GM19395 (cell line): ENCODE results near the gene MRPS12.

Source experiments
- ATAC-seq: cut with Tn5 transposase; IDR thresholded peaks from one replicate; pipeline ENCODE4 v1.9.1; 2021; ENCODE audit warnings: mild to moderate bottlenecking, moderate library complexity; ENCODE audit not compliant: unreplicated experiment

MRPS12 gene

GRCh38 chr19:38970664-38971532 lies 40.2 kb downstream of the MRPS12 start:
- no peak for ATAC-seq

GRCh38 chr19:38971672-38972071 lies 40.9 kb downstream of the MRPS12 start:
- no peak for ATAC-seq

GRCh38 chr19:38974624-38975213 lies 44.0 kb downstream of the MRPS12 start:
- no peak for ATAC-seq

- no peak for ATAC-seq
Observed at GRCh38 chr19:38975214-38975860, 44.6 kb downstream of the MRPS12 start, which contains the start of gene FBXO17. Gene FBXO17, minus strand, starts transcription at chr19:38975742. Its CDS starts 25,423 bp downstream, at chr19:38950319.

GRCh38 chr19:38975861-38976271 lies 45.1 kb downstream of the MRPS12 start:
- ATAC-seq = no peak

- peak; percentile 85 for ATAC-seq
Observed at GRCh38 chr19:38977445-38978325, 46.9 kb downstream of the MRPS12 start.

GRCh38 chr19:38978326-38978689 lies 47.6 kb downstream of the MRPS12 start:
- no peak for ATAC-seq

- no peak for ATAC-seq
Observed at GRCh38 chr19:38979812-38980211, 49.1 kb downstream of the MRPS12 start.

- no peak for ATAC-seq
Observed at GRCh38 chr19:38980583-38981374, 50.0 kb downstream of the MRPS12 start.
